Posterior vena cava (tissue), 2 donors: ENCODE results near the gene CD300C. TPM values are rescaled to one million over a fixed set of nuclear protein-coding genes. Genes with fewer than 3 reads are reported as not detected.
"Not testable (repeated sequence)": the region's sequence is repeated elsewhere in the genome, so short reads cannot be mapped to it uniquely, and the experiment has no call there.

ENCODE experiments used
- DNase-seq: peaks from one replicate; pipeline ENCODE4 v3.0.0-alpha.2; 2020; ENCODE audit warnings: low spot score
- intact Hi-C, 2 donors: fragments of 100-400 bp; cut with DNase I; formaldehyde crosslinking; loops; one replicate each; pipeline versions ENCODE4 v1.14.1 to v1.14.2; 2022 to 2023
- long read RNA-seq, 2 donors: library from polyadenylated mRNA; unstranded; transcript quantifications; one replicate each; pipeline ENCODE4 v2.0.0, GENCODE V29; 2020 to 2021
- total RNA-seq, 2 donors: library from RNA; stranded (reverse); fragmentation: NEBNext Ultra II Directional; extraction: Animal tissue kit (Norgen Biotek cat#: 25700); gene quantifications; one replicate each; pipeline ENCODE4 v1.2.1, GENCODE V29; 2021
- donor health status: DM: yes; HTN: yes; CAD: no.
- donor health status: DM: yes; HTN: yes; CAD: no.

The CD300C gene
- 1 to 10 TPM; 2.1 to 4.7 TPM for total RNA-seq
- long read RNA-seq, donor 1, partial matches to known transcripts: 0 of 1 reads
- long read RNA-seq, donor 1, other reads (novel, unspliced or antisense): 0 of 1 reads
- long read RNA-seq, donor 2, partial matches to known transcripts: 0 of 4 reads
- long read RNA-seq, donor 2, other reads (novel, unspliced or antisense): 0 of 4 reads

- DNase-seq: peak; percentile 88
- intact Hi-C loops: no loop called here
Observed at GRCh38 chr17:74545843-74546230, at the start of gene CD300C. TSS of gene CD300C (minus strand) at chr17:74546115. CDS start at chr17:74545782, 333 bp downstream.

GRCh38 chr17:74595037-74595750, 49.3 kb upstream of the CD300C start:
- DNase-seq: no peak
- intact Hi-C loops: no loop called here

DNA sequence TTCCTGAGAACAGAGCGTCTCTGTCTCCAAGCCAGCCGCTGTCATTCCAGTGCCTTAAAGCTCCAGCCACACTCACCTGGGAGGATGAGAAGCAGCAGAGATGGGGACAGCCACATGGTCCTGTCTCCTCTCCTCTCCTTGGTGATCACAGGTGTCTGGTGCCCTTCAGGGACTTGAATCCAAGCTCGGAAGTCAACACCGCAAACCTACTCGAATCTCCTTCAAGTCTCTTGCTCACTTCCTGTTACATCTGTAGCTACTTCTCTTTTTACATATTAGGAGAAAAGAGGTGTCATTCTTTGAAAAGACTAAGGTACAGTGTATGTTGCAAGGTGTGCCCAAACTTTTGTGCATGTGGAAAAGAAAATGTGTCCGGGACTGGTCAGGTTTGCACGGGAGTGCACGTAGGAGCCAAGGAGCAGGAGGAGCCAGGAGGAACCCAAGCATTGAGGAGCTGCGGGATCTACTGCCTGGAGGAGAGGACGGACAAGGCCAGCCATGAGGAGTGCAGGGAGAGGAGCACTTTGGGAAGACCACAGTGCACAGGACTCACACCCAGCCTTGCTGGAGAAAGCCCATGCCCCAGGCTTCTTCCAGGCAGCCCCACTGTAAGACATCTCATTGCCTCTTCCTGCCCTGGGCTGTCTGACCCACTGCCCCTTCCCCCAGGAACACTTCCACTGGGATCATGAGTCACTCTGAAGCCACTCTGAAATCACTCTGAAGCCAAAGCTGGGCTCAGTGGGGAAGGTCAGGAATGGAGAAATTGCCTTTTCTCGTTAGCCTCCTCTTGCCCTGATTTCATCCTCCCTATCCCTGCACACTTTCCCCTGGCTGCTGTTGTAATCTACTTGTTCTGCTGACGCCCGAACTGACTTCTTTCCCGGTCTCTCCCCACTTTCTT, 46.4 kb upstream of the CD300C start, which contains the start of gene CD300LD:
Gene CD300LD (minus strand): TSS at position 197 of the 904 bp plus-strand sequence. CDS start 81 bp downstream, at position 116.
- DNase-seq: peak; percentile 46
- intact Hi-C loops: no loop called here

DNA sequence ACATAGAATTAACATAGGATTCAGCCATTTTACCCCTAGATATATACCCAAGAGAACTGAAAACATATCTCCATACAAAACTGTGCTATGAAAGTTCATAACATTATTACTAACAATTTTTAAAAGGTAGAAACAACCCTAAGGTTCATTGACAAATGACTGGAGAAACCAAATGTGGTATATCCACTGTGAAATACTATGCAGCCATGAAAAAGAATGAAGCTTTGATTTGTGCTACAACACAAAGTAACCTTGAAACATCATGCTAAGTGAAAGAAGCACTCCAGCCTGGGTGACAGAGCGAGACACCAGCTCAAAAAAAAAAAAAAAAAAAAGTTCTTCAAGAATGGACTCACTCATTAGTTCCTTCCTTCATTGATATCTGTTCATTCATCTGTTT, 45.6 kb upstream of the CD300C start:
- DNase-seq: no peak
- intact Hi-C loops: no loop called here

DNA sequence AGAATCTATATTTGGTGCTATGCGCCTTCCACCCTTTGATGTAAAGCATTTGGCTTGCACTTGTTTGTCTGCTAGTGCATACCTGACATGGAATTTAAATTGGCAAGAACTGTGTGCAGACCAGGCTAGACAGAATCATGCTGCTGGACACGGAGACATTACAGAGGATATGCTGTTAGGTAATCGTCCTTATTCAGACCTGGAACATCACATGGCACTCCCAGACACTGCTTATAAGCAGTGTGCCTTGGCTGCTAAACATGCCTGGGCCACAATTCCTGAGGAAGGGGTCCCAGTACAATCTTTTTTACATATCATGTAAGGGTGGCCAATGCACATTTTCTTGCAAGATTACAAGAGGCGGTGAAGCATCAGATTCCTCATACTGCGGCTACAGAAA, 39.8 kb upstream of the CD300C start:
- intact Hi-C loops: no loop called here
- DNase-seq: no peak

GRCh38 chr17:74584292-74585060, 38.6 kb upstream of the CD300C start:
- intact Hi-C loops: no loop called here
- peak; percentile 34 for DNase-seq

GRCh38 chr17:74582633-74583032, 36.7 kb upstream of the CD300C start:
- intact Hi-C loops: no loop called here
- no peak for DNase-seq

GRCh38 chr17:74579900-74580299, 34.0 kb upstream of the CD300C start:
- DNase-seq: no peak
- intact Hi-C loops: no loop called here

DNA sequence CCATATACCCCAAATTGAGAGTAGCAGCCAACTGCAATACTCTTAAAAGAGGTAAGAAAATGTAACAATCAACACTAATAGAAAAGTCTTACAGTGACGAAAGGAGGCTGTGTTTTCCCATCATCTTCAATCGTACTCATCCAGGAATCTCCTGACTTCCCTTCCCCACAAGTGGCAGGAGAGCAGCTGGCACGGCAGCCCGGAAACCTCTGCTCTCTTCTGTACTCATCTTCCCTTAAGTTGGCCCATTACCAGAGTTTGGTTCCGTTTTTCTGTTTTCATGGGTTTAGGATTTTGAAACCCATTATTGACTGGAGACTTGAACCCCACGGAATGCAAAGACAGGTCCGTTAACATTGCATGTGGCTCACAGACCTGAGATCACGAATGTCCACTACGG, 33.1 kb upstream of the CD300C start:
- intact Hi-C loops: no loop called here

GRCh38 chr17:74574489-74575142, 28.7 kb upstream of the CD300C start:
- DNase-seq: no peak
- intact Hi-C loops: no loop called here

More for the DNA sequence above, 33.1 kb upstream of the CD300C start:
- DNase-seq: no peak

- DNase-seq, intact Hi-C loops: not testable (repeated sequence)
Observed at GRCh38 chr17:74573635-74574034, 27.7 kb upstream of the CD300C start.

GRCh38 chr17:74573169-74573568, 27.3 kb upstream of the CD300C start:
- DNase-seq: no peak
- intact Hi-C loops: no loop called here

DNA sequence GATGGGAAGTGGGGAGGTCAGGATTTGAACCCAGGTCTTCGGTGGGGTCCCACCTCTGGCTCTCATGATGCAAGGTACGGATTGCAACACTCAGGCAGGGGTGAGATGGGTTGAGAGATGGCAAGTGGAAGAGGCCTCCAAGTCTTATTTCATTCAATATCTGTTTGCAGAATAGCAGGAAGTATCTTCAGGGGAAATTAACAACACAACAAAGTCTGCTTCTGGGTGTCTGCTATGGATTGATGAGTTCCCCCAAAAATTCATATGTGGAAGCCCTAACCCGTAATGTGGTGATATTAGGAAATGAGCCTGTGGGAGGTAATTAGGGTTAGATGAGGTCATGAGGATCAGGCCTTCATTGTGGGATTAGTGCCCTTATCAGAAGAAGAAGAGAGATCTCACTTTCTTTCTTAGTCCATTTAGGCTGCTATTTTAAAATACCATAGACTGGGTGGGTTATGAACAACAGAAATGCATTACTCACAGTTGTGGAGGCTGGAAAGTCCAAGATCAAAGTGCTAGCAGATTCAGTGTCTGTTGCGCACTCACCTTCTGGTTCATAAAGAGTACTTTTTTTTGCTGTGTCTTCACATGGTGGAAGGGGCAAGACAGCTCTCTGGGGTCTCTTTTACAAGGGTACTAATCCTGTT, 25.8 kb upstream of the CD300C start:
- intact Hi-C loops: no loop called here
- DNase-seq: no peak

GRCh38 chr17:74569020-74570003, 23.4 kb upstream of the CD300C start:
- peak; percentile 95 for DNase-seq

GRCh38 chr17:74568106-74568873, 22.4 kb upstream of the CD300C start:
- no peak for DNase-seq
- intact Hi-C loops: no loop called here

More at GRCh38 chr17:74569020-74570003, 23.4 kb upstream of the CD300C start:
- intact Hi-C loops: no loop called here

- intact Hi-C loops: no loop called here
- peak; percentile 84 for DNase-seq
Observed at GRCh38 chr17:74567397-74567796, 21.5 kb upstream of the CD300C start, which contains the start of gene CD300H. TSS of gene CD300H (minus strand) at chr17:74567509.
